Measurements from ENCODE around the gene PLBD1.

PLBD1 gene

DNA sequence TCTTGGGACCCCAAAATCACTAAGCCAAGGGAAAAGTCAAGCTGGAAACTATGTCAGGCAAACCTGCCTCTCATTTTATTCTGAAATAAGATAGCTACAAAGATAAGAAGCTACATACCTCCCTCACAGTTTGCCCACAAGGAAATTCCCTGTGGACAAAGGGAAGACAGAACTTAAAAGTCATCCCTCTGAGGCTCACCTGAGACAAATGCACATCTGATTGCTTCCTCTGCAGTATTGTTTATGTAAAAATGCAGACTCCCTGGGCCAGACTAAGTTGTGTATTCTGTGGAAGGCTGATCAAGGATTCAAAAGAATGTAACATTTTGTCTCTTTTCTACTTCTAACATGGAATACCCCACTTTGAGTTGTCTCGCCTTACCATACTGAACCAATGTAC, 2.5 kb upstream of the PLBD1 start:
- no peak for DNase-seq (ENCODE audit: low read depth in 2 of 2)

DNA sequence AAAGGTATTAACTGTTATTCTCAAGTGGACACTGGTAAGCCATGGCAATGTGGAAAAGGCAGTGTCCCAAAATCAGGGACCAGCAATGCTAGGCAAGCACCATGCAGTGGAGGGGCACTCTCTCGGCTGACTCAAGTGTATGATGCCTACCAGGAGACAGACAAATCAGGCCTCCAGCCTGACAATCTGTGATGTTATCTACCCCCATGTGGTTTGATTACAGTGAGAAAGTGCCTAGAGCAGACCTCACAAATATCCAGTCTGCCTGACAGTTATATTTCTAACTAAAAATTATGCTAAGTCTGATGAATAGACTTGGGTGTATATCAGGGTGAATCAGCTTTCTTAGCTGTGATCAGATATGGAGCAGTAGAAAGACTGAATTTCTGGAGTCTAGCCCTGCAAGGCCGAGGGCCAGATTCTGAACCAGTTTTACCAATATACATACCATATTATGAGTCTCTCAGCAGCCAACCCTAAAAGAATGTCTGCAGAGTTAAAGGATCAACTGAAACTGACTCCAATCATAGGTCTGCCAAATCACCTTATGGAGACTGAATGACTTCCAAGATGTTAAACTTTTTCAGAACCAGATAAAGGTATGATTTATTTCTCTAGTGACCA, 3.2 kb downstream of the PLBD1 start:
- no peak for DNase-seq (ENCODE audit: low read depth in 2 of 2)

DNA sequence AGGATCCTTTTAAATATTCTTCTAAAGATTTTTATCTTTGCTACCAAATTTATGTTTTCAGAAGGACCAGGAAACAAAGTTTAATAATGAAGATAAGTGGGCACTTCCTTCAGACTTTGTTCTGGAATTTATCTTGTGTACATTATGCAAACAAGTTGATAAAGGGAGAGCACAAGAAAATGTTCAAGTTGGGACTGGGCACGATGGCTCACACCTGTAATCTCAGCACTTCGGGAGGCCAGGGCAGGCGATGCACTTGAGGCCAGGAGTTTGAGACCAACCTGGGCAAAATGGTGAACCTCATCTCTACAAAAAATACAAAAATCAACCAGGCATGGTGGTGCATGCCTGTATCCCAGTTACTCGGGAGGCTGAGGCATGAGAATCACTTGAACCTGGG, 4.6 kb downstream of the PLBD1 start:
- DNase-seq (ENCODE audit: low read depth in 2 of 2), result no peak

DNA sequence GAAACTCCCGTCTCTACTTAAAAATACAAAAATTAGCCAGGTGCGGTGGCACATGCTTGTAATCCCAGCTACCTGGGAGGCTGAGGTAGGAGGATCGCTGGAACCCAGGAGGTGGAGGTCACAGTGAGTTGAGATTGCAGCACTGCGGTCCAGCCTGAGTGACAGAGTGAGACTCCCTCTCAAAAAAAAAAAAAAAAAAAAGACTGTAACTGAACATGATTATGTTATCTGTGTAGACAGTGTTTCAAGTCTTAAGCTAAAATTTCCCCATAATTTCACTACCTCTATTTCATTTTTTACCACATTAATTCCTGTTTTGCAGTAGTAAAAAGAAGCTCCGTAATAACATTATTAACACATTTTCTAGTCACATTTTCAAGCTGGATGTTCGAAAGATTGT, 5.4 kb downstream of the PLBD1 start:
- DNase-seq (ENCODE audit: low read depth in 2 of 2), result no peak

DNA sequence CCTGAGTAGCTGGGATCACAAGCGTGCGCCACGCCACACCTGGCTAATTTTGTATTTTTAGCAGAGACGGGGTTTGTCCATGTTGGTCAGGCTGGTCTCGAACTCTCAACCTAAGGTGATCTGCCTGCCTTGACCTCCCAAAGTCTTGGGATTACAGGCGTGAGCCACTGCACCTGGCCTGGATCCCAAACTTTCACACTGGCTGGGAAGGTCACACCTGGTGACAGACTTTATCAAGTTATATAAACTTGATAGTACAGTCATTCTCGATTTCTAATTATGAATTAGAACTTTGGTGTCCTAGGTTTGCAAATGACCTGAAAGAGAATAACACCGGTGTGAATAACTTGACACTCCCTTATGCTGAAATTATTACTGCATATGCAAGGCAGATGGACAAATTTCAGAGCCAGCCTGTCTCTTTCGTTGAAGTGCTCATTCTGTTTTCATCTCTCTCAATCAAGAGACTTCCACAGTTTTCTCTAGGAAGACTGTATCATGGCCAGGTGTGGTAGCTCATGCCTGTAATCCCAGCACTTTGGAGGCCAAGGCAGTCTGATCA, 5.9 kb downstream of the PLBD1 start:
- no peak for DNase-seq (ENCODE audit: low read depth in 2 of 2)

DNA sequence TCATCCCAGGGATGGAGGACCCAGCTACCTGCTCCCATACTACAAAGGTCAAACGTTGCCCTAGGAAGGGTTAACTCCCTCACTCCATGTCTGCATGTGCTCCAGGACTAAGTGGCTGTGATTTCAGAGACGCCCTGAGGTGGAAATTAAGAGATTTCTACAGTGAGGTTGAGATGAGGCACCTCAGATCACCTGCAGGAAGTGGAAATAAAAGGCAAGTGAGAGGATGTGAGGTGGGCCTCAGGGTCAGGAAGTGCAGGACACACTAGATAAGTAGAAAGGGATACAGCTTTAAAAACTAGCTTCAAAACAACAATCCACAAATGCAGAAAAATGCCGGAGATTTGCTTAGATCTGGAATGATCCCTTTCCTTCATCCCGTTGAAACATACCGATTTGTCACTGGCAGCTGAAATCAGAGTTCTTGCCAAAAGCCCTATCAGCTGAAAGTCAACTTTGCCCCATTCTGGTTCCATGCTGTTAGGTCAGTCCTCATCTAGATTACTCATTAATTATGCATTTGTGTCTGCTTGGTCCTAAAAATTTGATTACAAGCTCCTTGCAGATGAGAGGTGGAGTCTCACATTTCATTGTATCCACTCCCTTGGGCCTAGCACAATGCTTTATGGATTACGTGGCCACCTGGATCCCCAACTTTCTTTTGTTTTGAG, 6.6 kb downstream of the PLBD1 start:
- no peak for DNase-seq (ENCODE audit: low read depth in 2 of 2)

DNA sequence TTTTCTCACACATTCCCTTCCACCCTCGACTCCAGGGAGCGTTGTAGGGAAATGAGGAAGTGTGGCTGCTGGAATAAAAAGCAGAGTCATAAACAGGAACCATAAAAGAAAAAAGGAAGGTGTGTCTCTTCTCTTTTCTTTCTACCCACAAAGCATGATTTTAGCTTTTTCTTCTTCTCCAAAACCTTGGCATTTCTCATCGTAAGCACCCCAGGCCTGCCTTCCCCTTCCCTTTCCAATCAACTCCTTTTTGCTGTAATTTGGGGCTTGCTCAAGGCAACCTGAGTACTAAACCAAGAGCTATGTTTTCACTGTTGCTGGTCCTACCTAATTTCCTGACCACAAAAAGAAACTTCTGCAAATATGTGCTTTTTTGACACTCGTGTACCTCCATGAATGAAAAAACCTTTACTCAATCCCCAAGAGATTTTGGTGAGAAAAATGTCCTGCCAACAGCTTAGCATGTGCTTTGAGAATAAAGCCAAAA, 9.2 kb downstream of the PLBD1 start:
- no peak for DNase-seq (ENCODE audit: low read depth in 2 of 2)

DNA sequence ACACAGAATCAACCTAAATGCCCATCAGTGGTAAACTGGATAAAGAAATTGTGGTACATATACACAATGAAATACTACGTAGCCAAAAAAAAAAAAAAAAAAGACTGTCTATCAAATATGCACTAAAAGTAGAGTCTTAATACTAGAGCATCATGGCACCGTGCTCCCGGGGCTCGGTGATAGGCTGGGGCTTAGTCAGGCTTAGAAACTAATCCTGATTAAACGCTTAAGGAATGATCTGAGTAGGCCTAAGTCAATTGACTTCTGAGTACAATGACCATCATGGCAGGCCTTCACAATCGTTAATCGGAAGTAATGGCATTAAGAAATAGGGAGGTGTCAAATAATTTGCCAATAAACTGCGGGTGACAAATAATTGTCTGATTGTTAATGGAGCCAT, 9.7 kb downstream of the PLBD1 start:
- no peak for DNase-seq (ENCODE audit: low read depth in 2 of 2)

DNA sequence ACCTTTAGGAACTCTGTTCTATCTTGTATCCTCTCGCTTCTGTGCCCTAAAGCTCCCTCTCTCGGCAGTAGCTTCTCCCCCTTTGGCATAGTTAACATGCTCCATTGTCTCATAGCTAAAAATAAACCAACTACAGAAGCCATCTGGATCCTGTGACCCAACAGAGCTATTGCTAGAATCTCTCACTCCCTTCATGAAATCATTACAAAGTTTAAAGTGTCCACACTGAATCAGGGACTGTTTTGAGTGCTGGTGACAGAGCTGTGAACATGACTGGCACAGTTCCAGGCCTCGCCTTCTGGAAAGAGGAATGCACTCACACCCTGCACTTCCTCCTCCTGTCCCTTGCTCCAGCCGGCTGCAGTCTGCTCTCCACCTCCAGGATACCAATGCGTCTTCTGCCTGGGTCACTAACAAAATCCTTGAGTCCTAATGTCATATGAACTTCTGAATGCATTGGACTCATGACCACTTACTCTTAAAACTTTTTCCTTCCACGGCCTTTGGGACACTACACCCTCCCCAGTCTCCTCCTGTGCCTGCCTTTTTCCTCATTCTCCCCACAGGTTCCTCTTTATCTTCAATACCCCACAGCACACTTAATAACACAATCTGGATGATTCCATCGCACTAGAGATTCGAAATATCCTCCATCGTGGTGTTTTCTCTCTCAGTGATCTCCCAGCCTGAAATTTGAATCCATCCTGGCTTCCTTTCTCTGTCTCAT, 13.2 kb downstream of the PLBD1 start:
- DNase-seq (ENCODE audit: low read depth in 2 of 2), result no peak

DNA sequence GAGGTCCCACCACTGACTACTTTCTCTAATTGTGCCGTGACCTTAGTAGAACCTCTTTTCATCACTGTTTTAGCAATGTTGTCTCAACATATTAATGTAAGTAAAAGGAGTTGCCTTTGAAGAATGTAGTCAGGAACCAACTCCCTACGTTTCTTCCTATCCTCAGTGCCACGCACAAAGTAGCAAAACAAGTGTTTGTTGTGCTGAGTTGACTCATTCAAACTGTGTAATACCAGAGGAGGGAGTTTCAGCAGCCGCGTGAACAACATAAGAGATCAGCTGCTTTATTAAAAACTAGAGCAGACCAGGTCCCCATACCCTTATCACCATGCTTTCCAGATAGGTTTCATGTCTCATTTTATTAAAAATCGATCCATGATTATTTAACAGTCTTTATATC, 19.1 kb downstream of the PLBD1 start:
- DNase-seq (ENCODE audit: low read depth in 2 of 2), result no peak

DNA sequence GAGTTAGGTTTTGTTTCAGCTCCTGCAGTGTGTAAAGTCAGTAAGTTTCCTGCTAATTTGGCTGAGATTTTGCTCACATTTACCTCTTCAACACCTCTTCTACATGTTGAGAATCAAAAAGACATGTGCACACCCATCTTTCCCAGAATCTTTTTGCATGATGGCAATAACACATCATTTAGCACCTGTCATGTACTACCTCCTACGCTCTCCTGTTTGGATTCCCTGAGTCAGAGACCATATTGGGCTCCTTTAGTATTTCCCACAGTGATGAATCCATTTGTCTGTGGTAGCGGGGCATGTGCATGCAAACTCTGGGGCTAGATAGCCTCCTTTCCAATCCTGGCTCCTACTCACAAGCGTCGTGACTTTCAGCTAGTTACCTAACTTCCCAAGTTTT, 20.1 kb downstream of the PLBD1 start:
- no peak for DNase-seq (ENCODE audit: low read depth in 2 of 2)

DNA sequence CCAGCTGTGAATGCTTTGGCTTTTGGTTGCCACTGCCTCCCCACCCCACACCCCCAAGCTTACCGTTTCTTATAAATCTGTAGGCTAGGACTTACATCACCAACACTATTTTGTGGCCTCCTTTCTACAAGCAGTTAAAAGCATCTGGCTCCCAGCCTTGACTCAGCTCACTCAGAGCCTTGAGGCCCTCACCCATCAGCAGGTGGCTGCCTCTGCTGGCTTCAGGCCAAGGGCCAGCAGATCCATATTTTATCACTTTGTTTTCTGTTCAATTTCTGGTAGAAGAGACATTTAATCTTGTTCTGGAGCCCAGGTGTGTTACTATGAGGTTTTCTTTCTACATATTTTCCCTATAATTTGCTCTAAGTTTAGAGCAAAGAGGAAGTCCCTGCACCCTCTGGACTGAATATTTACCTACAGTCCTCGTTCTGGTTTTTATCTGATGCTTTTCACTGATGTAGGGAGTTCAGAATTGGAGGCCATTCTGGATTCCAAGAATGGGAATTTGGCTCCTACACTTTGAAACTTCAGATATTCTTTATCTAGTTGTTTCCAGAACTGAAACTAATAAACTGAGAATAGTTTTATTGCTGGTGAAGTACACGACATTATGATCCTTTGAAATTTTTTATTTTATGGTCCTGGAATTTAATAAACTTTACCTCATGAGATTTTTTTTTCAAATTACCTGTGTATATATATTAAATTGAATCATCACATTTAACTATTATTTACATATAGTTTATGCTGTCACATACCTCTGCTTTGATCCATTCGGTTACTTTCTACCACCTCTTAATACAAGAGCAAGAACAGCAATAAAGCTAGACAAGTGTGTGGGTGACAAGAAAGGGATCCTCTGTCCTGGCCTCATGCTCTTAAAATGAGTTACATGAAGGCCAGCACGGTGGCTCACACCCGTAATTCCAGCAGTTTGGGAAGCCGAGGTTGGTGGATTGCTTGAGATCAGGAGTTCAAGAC, 22.2 kb downstream of the PLBD1 start:
- no peak for DNase-seq (ENCODE audit: low read depth in 2 of 2)

DNA sequence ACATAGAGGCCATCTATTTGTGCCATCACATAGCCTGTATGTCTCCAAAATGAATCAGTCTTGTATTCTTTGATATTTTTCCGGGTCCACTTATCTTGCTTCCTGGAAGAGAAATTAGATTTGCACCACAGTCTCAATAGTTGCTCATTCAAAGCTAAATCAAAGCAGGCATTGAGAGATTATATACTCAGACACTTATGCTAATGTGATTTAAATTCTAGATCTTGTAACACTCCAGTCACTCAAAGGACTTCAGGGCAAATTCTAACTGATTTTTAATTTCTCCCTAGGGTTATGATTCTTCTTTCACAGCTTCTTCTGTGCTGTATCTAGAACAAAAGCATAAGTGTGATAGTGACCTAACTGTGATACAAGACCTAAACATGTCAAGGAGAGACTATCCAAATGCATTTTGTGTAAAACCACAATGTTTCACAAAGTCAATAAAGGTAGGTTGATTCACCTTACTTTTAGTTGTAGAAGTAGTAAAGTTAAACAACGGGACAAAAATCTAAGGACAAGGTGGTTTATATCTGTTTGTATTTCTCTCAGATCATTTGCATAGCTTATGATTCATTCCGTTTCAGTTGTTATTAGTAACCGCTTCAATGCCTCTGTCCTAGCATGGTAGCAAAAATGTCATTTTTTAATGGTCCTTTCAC, 26.8 kb downstream of the PLBD1 start:
- DNase-seq (ENCODE audit: low read depth in 2 of 2), result no peak

DNA sequence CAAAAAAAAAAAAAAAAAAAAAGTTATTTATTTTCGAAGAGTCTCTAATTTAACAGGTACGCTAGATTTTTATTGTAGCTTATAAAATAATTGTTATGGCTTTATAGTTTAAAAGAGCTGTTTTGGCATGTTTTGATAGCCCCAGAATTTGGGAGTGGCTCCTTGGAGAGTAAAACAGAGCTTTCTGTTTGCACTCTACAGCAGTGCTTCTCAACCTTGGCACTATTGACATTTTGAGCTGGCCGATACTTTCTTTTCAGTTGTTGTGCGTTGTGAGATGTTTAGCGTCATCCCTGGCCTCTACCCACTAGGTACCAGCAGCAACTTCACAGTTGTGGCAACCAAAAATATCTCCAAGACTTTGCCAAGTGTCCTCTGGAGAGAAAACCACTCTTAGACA, 30.6 kb downstream of the PLBD1 start:
- DNase-seq (ENCODE audit: low read depth in 2 of 2), result no peak

DNA sequence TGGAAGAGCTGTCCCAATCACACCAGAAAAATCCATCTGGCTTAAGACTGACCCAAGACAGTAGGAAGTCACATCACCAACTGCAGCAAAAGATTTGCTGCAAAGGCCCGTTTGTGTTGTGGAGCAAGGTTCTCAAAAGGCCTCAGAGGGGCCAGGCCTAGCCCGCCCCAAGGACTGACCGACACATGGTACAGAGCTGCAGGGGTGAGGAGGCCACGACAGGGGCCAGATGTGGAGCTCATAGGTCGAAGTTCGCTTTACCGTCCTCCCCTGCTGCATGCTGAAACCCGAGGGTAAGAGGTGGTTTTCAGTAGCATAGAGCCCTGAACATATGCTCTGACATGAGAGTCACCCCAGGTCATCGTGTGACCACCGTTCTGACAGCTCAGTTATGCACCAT, 35.5 kb downstream of the PLBD1 start:
- no peak for DNase-seq (ENCODE audit: low read depth in 2 of 2)

DNA sequence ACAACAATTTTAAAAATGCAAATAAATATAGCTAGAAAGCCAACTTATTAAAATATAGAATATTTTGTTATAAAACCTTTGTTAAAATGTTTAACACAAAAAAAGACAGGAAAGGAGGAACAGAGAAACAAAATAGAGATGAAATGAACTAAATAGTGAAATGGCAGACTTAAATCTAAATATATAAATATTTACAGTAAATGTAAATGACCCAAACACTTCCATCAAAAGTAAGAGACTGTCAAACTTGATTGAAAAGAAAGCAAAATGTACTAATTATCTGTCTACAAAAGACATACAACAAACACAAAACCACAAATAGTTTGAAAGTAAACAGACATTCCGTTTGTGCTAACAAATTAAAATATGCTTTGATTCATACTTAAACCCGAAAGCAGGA, 41.7 kb downstream of the PLBD1 start:
- no peak for DNase-seq (ENCODE audit: low read depth in 2 of 2)

DNA sequence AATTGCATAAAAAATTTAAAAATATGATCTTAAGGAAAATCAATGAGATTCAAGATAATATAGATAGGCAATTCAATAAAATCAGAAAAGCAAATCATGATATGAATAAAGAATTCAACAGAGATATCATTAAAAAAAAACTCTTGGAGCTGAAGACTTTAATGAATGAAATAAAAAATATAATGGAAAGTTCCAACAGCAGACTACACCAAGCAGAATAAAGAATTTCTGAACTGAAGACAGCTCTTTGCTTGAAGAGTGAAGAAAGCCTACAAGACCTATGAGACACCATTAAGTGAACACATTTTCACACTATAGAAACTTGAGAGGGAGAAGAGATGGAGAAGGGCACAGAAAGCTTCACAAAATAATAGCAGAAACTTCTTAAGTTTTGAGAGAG, 45.9 kb downstream of the PLBD1 start:
- no peak for DNase-seq (ENCODE audit: low read depth in 2 of 2)

DNA sequence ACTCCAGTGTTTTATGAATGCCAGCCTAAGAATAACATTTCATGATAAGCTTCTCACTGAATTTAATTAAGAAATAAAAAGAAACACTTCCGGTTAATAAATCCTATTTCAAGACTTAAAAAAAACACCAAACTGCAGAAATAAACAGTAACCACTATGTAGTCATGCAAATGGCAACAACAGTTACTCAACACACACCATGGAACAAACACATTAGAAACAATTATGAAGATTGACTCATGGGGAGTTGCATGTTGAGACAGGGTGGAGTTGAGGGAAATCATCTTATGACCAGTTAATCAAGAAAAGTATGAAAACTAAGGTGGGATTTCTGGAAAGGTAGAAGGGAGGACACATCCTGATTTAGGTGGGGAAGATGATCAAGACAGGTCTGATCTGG, 52.7 kb downstream of the PLBD1 start:
- no peak for DNase-seq (ENCODE audit: low read depth in 2 of 2)

DNA sequence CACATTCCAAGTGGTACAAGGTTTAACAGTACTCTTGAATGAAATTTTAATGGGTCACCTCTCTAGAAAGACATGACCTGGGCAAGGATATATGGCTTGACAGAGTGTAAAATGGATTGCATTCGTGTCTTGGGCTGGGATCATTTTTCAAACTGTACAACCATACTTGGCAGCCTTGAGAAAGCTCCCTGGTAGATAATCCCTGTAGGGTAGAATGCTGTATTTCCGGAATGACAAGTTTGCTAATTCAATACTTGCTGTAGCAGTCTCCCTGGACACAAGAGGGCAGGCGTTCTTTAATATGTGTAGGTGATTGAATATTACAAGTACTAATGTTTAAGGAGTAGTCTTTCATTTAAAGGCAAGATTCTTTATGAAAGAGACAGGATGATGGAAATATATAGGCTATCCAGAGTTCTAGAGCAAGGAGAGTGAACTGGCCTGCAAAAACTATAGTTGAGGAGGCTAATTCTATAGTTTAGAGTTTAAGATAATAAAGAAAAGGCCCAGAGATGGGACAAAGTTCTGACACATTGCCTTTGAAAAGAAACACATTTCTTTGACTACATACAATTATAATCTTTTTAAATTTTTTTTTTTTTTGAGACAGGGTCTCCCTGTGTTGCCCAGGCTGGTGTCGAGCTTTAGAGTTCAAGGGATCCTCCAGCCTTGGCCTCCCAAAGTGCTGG, 53.4 kb downstream of the PLBD1 start:
- no peak for DNase-seq (ENCODE audit: low read depth in 2 of 2)

DNA sequence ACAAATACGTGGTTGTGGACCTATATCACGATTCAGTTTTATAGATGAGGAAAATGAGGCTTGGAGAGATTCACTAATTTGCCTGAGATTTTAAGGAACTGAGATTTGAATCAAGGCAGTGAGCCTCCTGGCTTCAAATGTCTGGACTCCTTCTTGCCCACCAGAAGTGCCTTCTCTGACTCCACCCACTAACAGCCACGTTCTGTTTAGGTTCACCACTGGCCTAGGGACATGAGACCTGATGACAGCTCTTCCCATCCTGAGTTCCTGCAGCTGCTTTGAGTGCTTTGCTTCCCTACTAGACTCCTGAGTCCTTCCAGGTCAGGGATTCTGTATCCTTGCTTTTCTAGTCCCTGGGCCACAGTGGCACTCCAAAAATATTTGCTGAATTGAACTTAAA, 57.1 kb downstream of the PLBD1 start:
- no peak for DNase-seq (ENCODE audit: low read depth in 2 of 2)

All from stimulated activated CD4-positive, alpha-beta T cell treated with anti-CD3 and anti-CD28 coated beads, Interleukin-12 subunit alpha, Interleukin-12 subunit beta, amount 100 ng/mL, for 24 hours (primary cell).